Left ventricle myocardium superior (tissue), 1 donor: Measurements from ENCODE around the gene GNG2. TPM values are rescaled to one million over a fixed set of nuclear protein-coding genes. Genes with fewer than 3 reads are reported as not detected.
A peak's percentile ranks its signal among the peaks of the same experiment; 100 is the strongest.

Experiments used
- ATAC-seq: fragments of 200-7000 bp; cut with Tn5 transposase; one replicate; pipeline ENCODE4 v1.9.1; 2020; ENCODE audit warnings: mild to moderate bottlenecking, moderate library complexity
- DNase-seq: peaks from one replicate; pipeline ENCODE4 v3.0.0-alpha.2; 2020
- intact Hi-C: fragments of 100-400 bp; cut with micrococcal nuclease; formaldehyde crosslinking; loops from one replicate; pipeline ENCODE4 v1.11.0; 2022
- total RNA-seq: library from RNA; stranded (reverse); fragmentation: NEBNext Ultra II Directional; extraction: Animal tissue kit (Norgen Biotek cat#: 25700); gene quantifications from one replicate; pipeline ENCODE4 v1.2.1, GENCODE V29; 2021
- donor health status: DM: no; HTN: yes; CAD: no; lungs with severe emphysema.

GNG2 gene
- total RNA-seq, 1 donor from 2014 or later = 10.3 TPM

GRCh38 chr14:51928568-51928967 is 68.2 kb downstream of the GNG2 start:
- intact Hi-C loops = no loop called here
- DNase-seq (no peak), ATAC-seq (no peak)

GRCh38 chr14:51929166-51929565 is 68.8 kb downstream of the GNG2 start:
- no peak for ATAC-seq
- intact Hi-C loops = no loop called here
- no peak for DNase-seq

DNA sequence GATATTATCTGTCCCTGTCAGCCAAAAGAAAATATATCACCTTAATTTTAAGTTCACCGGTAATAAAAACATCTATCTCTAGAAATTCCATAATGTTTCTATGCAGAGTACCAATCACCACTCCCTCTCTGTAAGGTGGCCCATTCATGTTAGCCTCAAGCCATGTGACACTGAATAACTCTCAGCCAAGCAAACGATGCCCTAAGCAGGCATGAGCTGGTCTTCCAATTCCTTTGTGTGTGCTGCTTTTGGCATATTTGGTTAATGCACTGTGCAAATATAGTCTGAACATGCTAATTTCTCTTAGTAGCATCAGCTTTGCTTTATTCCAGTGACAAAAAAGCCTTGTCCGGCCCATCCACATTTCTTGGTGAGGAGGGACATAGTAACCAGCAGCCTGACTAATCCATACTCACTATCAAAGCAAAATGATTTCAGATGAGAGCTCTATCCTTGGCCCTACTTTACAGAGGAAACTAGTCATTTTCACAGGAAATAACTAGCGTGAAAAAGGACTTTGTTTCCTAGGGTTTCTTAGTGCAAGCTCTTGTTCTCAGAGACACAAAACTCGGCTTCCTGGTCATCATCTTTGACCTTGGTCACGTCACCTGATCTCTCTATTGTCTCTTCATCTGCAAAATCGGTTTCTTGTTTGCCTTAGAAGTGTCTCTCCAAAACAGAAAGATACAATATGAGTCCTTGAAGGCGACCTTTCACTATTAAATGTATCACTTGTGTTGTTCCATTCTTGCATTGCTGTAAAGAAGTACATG is 69.7 kb downstream of the GNG2 start:
- ATAC-seq = no peak
- intact Hi-C loops = no loop called here

DNA sequence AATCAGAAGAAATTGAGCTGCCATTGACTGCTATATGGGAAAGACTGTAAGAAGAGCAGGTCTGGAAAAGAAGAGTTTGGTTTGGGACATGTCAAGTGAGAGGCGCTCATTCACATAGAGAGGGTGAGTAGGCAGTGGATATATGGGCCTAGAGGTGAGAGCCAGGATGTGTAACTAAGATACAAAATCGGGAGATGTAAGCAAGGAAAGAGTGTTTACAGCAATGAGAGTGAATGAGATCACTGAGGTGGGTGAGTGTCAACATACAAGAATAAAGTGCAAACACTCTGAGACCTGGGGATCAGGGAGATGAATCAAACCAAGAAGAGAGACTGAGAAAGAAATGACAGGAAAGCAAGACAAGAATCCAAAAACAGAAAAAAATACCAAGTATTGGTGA is 70.9 kb downstream of the GNG2 start:
- intact Hi-C loops = no loop called here
- DNase-seq (no peak), ATAC-seq (no peak)

More for the DNA sequence above, 69.7 kb downstream of the GNG2 start:
- no peak for DNase-seq

DNA sequence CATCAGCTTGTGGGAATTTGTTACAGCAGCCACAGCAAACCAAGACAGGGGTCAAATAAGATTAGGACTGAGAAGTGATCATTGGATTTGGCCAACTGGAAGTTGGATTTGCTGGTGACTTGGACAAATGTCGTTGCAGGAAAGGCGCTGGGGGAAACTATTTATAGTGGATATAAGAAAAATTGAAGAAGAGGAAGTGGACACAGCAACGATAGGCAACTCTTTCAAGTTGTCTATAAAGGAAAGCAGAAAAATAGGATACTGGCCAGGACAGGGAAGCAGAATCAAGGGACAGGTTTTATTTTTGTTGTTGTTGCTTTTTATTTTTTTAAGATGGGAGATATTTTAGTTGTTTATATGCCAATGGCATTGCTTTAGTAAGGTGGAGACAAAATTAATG is 72.8 kb downstream of the GNG2 start:
- intact Hi-C loops = no loop called here
- DNase-seq = no peak
- ATAC-seq = no peak

DNA sequence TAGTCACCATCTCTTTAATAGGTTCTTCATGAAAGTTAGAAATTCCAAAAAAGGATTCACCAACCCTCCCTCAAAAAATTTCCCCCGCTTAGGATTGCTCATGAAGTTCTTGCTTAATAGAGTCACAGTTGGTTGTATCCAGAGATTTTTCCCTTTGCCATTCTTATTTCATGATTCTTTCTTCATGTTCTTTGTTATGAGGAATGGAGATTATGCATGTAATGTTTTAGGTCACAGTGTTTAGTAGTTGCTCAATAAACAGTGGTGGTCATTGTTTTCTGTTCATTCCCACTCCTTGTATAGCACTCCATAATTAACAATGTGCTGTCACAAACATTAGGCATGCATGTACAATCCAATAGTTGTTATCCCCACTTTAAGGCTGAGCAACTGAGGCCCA is 77.7 kb downstream of the GNG2 start:
- DNase-seq (no peak), ATAC-seq (no peak)
- intact Hi-C loops = no loop called here

GRCh38 chr14:51938821-51939220 is 78.4 kb downstream of the GNG2 start:
- no peak for ATAC-seq
- intact Hi-C loops = no loop called here

DNA sequence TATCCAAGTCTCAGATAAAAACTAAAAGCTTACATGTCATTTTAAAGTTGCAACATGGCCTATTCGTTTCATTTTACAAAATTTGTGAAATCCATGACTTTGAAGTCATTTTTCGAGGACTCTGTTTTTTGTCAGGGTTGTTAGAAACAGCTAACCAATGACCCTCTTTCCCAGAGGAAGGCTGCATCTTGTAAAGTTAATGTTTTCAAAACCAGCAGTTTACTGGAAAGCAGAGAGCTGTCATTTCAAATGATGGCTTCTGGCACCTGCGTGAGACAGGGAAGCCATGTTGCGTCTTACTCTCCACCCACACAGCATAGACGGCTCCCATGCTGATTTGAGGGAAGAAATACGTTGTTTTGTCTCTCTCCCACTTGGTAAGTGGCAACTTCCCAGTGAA is 78.8 kb downstream of the GNG2 start:
- DNase-seq (no peak), ATAC-seq (no peak)
- intact Hi-C loops = no loop called here

More at GRCh38 chr14:51938821-51939220, 78.4 kb downstream of the GNG2 start:
- no peak for DNase-seq

DNA sequence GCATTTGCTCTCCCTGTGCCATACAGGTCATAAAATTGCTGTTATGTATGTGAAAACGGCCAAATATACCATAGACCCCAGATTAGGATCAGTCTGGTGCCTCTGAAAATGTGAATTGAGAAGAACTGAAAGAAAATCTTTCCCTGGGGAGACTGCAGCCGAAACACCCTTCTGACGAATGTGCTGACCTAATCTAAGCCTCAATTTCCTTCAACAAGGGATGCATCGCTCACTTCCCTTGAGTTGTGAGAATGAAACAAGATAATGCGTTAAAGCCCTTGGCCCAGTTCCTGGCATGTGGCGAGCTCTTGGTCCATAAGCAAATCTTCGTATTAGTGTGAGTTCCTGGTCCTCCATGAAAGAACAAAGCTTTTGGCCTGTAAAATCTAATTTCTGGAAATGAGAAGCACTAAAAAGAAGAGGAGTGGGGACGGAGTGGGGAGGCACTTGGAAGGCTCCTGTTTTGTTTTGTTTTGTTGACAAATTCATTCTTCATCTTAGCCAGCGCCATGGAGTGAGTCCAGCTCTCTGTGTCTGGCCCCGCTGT is 79.4 kb downstream of the GNG2 start:
- ATAC-seq (no peak), DNase-seq (no peak)
- intact Hi-C loops = no loop called here

GRCh38 chr14:51942971-51943370 is 82.6 kb downstream of the GNG2 start:
- intact Hi-C loops = no loop called here
- no peak for DNase-seq
- ATAC-seq = no peak

DNA sequence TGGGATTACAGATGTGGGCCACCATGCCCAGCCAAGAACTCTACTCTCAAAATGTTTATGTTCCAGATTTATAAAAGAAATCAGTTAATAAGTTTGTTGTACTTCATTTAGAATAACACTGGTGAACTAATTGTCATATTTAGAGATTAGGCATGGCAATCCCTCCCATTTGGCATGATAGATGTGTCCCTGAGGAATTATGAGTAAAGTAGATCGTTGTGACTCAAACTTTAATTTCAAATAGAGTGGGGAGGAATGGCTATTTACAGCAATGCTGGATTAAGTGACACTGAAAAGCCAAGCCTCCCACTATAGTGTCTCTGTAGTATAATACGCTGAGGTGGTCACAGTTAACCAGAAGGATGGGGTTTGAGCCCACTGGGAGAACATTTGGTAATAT is 89.6 kb downstream of the GNG2 start:
- ATAC-seq (no peak), DNase-seq (no peak)
- intact Hi-C loops = no loop called here

- ATAC-seq = no peak
- intact Hi-C loops = no loop called here
- no peak for DNase-seq
Measured at GRCh38 chr14:51951656-51952055, 91.2 kb downstream of the GNG2 start.

DNA sequence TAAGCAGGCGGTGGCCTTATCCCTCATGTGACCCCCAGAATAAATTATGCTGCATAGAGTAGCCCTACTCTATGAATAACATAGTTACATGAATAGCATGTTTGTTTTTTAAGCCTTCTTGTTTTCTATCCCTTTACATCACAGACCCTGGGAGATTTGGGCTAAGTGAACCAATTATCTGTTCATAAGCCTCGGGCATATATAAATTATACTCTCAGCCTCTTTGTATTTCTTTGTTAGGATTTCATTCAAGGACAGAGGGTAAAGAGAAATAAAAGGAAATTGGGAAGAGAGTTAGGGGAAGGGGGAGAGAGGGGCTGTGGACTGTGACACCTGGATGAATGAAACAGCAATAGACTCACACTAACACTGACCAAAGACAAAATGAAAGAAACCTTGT is 93.6 kb downstream of the GNG2 start:
- ATAC-seq (no peak), DNase-seq (no peak)
- intact Hi-C loops = no loop called here

- intact Hi-C loops = no loop called here
- ATAC-seq = no peak
- no peak for DNase-seq
Measured at GRCh38 chr14:51954657-51955056, 94.2 kb downstream of the GNG2 start.

DNA sequence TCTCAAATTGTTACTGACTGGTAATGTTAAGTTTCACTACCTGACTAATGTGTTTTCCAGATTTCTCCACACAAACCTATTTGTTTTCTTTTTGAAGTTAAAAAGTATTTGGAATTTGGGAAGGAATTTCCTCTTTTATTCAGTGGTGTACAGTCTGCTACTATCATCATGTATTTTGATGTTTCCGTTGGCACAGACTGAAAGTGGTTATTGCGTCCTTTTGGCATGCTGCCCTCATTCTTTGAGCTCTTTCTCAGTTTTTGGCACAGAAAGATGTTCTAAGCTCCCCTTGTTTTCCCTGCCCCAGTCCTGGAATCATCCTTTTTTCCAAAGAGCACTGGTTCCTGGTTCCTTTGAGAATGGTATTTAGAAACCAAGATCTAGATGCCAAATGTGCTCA is 97.5 kb downstream of the GNG2 start:
- ATAC-seq = peak; percentile 43
- intact Hi-C loops = no loop called here
- DNase-seq = no peak

- DNase-seq (no peak), ATAC-seq (no peak)
- intact Hi-C loops = no loop called here
Measured at GRCh38 chr14:51959928-51960327, 99.5 kb downstream of the GNG2 start.

- intact Hi-C loops = no loop called here
- DNase-seq (no peak), ATAC-seq (no peak)
Measured at GRCh38 chr14:51960866-51961265, 100.5 kb downstream of the GNG2 start.

DNA sequence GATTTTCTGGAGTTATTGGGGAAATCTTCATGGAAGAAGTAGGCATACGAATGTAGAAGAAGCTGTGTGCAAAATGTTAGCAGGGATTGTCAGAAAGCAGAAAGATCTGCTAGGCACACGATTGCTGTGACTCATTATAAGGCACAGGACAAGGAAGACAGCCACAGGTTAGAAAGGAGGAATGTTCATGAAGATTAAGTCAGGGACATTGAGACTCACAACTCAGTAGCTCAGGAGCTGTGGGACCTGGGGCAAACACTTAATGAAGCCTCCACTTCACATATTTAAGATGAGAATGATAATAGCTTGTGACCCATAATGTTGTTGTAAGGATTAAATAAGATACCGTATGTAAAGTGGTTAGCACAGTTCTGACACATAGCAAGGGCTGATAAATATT is 102.3 kb downstream of the GNG2 start:
- DNase-seq (no peak), ATAC-seq (no peak)

GRCh38 chr14:51963286-51963685 is 102.9 kb downstream of the GNG2 start:
- ATAC-seq = no peak
- intact Hi-C loops = no loop called here
- DNase-seq = no peak

More for the DNA sequence above, 102.3 kb downstream of the GNG2 start:
- intact Hi-C loops = no loop called here

DNA sequence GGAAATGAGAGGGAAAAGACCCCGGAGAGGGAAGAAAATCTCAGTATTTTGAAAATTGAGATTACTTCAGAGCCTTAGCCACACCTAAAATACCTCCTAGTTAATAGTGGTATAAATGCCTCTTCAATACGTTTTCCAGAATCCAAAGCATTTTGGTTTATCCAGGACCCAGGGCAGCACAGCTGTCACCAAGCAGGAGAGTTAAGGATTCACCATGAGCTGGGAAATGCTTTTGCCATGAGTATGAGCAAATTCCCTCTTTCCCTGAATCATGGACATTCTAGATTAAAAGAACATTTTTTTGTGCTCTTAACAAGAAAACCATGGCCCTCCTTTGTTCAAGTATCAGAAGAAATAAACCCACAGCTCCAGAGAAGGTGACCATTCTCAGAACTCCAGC is 107.1 kb downstream of the GNG2 start:
- DNase-seq = no peak
- intact Hi-C loops = no loop called here
- no peak for ATAC-seq

- no peak for ATAC-seq
- intact Hi-C loops = no loop called here
- no peak for DNase-seq
Measured at GRCh38 chr14:51969852-51970540, 109.6 kb downstream of the GNG2 start.
